Measurements from ENCODE around the gene CBR1. TPM values are rescaled to one million over a fixed set of nuclear protein-coding genes. Genes with fewer than 3 reads are reported as not detected.

The CBR1 gene
- total and polyA plus RNA-seq, 12 donors, result 38.3 to 602 (median 107) TPM

DNA sequence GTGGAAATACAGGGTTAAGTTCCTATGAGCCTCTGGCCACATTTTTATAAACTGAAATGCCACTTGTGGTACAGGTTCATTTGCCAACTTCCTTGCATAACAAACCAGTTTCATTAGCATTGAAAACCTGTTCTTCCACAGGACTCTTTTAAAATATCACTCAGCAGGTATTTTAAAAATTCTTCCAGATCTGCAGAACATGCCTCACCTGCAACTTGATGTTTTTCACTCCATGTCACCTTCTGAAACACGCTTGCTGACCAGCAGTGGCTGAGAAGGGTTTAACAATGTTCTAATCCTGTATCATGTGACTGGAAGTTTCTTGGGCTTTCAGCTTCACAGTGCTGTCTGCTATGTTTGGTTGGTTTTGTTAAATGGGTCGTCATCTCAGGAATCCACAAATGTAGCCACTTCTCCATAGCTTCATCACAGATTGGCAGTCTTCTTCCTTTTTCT lies 47.5 kb downstream of the CBR1 start:
- WGBS, 4 donors, result 71 to 85% (median 76%) methylated on average over 2 of the region's 2 CpGs
- H3K36me3 ChIP-seq (replicated peaks in 1 of 2), result no peaks in the 10 kb centered on the region
- peaks cover 0 to 7% of the 10 kb centered on the region in 2 donors for H3K4me1 ChIP-seq (replicated peaks in 1 of 2)
- intact Hi-C loops (cut with DNase I), result no loop called here
- H3K27ac ChIP-seq, result no peak overlapping the region
- no peaks in the 10 kb centered on the region for H3K27me3 ChIP-seq
- DNase-seq, result no peak
- TF ChIP-seq, protein P1, sequence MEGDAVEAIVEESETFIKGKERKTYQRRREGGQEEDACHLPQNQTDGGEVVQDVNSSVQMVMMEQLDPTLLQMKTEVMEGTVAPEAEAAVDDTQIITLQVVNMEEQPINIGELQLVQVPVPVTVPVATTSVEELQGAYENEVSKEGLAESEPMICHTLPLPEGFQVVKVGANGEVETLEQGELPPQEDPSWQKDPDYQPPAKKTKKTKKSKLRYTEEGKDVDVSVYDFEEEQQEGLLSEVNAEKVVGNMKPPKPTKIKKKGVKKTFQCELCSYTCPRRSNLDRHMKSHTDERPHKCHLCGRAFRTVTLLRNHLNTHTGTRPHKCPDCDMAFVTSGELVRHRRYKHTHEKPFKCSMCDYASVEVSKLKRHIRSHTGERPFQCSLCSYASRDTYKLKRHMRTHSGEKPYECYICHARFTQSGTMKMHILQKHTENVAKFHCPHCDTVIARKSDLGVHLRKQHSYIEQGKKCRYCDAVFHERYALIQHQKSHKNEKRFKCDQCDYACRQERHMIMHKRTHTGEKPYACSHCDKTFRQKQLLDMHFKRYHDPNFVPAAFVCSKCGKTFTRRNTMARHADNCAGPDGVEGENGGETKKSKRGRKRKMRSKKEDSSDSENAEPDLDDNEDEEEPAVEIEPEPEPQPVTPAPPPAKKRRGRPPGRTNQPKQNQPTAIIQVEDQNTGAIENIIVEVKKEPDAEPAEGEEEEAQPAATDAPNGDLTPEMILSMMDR (IDR thresholded peaks at IDR 0.05), result no peak
- TF ChIP-seq POLR2A (IDR thresholded peaks at IDR 0.05), result no peak
- no peak overlapping the region for H3K4me3 ChIP-seq
- no peaks in the 10 kb centered on the region for H3K9me3 ChIP-seq (replicated peaks in 1 of 3)

GRCh38 chr21:36120304-36120888 lies 50.6 kb downstream of the CBR1 start:
- intact Hi-C loops (cut with DNase I), result no loop called here
- peak in 1 of 7 donors; percentile 69 for DNase-seq
- WGBS, 4 donors, result 78 to 90% (median 82%) methylated on average over 7 of the region's 7 CpGs

More at GRCh38 chr21:36120304-36120888, 50.6 kb downstream of the CBR1 start:
- Histone ChIP-seq H3K9me3 (replicated peaks in 1 of 3) (no peaks in the 10 kb centered on the region), H3K4me3 (no peak overlapping the region), H3K4me1 (replicated peaks in 1 of 2) (no peaks in the 10 kb centered on the region), H3K27me3 (no peaks in the 10 kb centered on the region), H3K27ac (peak overlapping the region in 1 of 5 donors; percentile 20), H3K36me3 (replicated peaks in 1 of 2) (no peaks in the 10 kb centered on the region)
- TF ChIP-seq, protein P1 (IDR thresholded peaks at IDR 0.05), result no peak

Small RNA genes within 50 kb of the gene (small RNA-seq; reads per million reads assigned to genes)
- gene RNU6-992P, result 0 reads per million in 2 donors

Other genes with a start within 250 kb of the CBR1 start
- 10 to 100 TPM in 8 of 9 donors, 1 to 10 TPM in 1; 7.9 to 24.5 (median 15.3) TPM for gene SETD4, start 9.5 kb upstream of the CBR1 start, total RNA-seq
- 10 to 100 TPM; 12.5 to 19.5 (median 19.5) TPM for gene SETD4, start 9.5 kb upstream of the CBR1 start, polyA plus RNA-seq
- gene CBR3, start 65.1 kb downstream of the CBR1 start, total RNA-seq, result 10 to 100 TPM in 1 of 9 donors, 1 to 10 TPM in 7, under 1 TPM in 1; 0.83 to 10.7 (median 2.8) TPM
- 1 to 10 TPM; 1.3 to 8.5 (median 5.3) TPM for gene CBR3, start 65.1 kb downstream of the CBR1 start, polyA plus RNA-seq
- 10 to 100 TPM in 3 of 9 donors, 1 to 10 TPM in 6; 1.1 to 39.1 (median 8.7) TPM for gene DOP1B, start 86.8 kb downstream of the CBR1 start, total RNA-seq
- 1 to 10 TPM; 1.3 to 5.1 (median 1.9) TPM for gene DOP1B, start 86.8 kb downstream of the CBR1 start, polyA plus RNA-seq

Data from adrenal gland (tissue), 12 donors.